ENCODE measurements around the gene IQCH.

IQCH gene

DNA sequence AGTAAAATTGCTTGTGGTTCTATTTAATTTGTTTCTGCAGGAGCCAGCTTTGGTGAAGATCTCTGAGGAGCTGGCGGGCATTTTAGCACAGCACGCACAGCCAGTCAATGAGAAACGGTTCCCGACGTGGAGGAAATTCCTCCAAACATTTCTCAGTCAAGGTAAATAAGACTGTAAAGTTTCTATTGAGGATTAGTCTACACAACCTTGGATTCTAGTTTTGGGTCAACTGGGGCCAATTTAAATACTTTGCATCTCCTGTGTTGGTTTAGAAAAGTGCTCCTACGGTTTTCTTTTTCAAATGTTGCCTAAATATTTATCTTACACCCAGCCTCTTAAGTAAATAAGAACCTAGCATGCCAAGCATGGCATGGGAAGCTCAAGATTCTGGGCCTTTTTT is 162.3 kb downstream of the IQCH start:
- Histone ChIP-seq H3K9ac (ENCODE audit: low read length) (no peak overlapping the region), H3K9me3 (ENCODE audit: low read length) (no peaks in the 10 kb centered on the region), H3K4me2 (ENCODE audit: low read length) (no peak overlapping the region), H3K79me2 (ENCODE audit: insufficient read depth, low read length) (no peaks in the 10 kb centered on the region), H3K36me3 (ENCODE audit: insufficient read depth, low read length) (no peaks in the 10 kb centered on the region), H3K4me3 (ENCODE audit: low read depth, low read length, poor library complexity, severe bottlenecking) (no peak overlapping the region), H3K4me1 (ENCODE audit: insufficient read depth, low read length, severe bottlenecking) (peaks cover 22% of the 10 kb centered on the region), H3K9me2 (ENCODE audit: low read depth, low read length) (no peaks in the 10 kb centered on the region), H3F3A (ENCODE audit: insufficient read depth, low read length) (no peaks in the 10 kb centered on the region), H3K27ac (ENCODE audit: low read depth, low read length, poor library complexity, severe bottlenecking) (no peak overlapping the region), H2AFZ (ENCODE audit: low read length) (no peak overlapping the region), H3K27me3 (ENCODE audit: insufficient read depth, low read length) (no peaks in the 10 kb centered on the region), H4K20me1 (ENCODE audit: insufficient read depth, low read length) (no peaks in the 10 kb centered on the region)
- no peak for TF ChIP-seq EZH2 (IDR thresholded peaks at IDR 0.05; ENCODE audit: borderline replicate concordance, low read length)
- TF ChIP-seq, protein P1, sequence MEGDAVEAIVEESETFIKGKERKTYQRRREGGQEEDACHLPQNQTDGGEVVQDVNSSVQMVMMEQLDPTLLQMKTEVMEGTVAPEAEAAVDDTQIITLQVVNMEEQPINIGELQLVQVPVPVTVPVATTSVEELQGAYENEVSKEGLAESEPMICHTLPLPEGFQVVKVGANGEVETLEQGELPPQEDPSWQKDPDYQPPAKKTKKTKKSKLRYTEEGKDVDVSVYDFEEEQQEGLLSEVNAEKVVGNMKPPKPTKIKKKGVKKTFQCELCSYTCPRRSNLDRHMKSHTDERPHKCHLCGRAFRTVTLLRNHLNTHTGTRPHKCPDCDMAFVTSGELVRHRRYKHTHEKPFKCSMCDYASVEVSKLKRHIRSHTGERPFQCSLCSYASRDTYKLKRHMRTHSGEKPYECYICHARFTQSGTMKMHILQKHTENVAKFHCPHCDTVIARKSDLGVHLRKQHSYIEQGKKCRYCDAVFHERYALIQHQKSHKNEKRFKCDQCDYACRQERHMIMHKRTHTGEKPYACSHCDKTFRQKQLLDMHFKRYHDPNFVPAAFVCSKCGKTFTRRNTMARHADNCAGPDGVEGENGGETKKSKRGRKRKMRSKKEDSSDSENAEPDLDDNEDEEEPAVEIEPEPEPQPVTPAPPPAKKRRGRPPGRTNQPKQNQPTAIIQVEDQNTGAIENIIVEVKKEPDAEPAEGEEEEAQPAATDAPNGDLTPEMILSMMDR (IDR thresholded peaks at IDR 0.05; ENCODE audit: low read length), result no peak

- H3K9ac ChIP-seq (ENCODE audit: low read length), result peak overlapping the region; percentile 34
- H3K36me3 ChIP-seq (ENCODE audit: insufficient read depth, low read length), result no peaks in the 10 kb centered on the region
- no peaks in the 10 kb centered on the region for H3K9me3 ChIP-seq (ENCODE audit: low read length)
- H3K4me3 ChIP-seq (ENCODE audit: low read depth, low read length, poor library complexity, severe bottlenecking), result no peak overlapping the region
- no peaks in the 10 kb centered on the region for H3K27me3 ChIP-seq (ENCODE audit: insufficient read depth, low read length)
- peak overlapping the region; percentile 82 for H3K27ac ChIP-seq (ENCODE audit: low read depth, low read length, poor library complexity, severe bottlenecking)
- H3K4me1 ChIP-seq (ENCODE audit: insufficient read depth, low read length, severe bottlenecking), result peaks cover 22% of the 10 kb centered on the region
- H4K20me1 ChIP-seq (ENCODE audit: insufficient read depth, low read length), result no peaks in the 10 kb centered on the region
- H2AFZ ChIP-seq (ENCODE audit: low read length), result peak overlapping the region; percentile 54
- H3F3A ChIP-seq (ENCODE audit: insufficient read depth, low read length), result no peaks in the 10 kb centered on the region
- TF ChIP-seq, protein P1 (IDR thresholded peaks at IDR 0.05; ENCODE audit: low read length), result no peak
- no peak for TF ChIP-seq EZH2 (IDR thresholded peaks at IDR 0.05; ENCODE audit: borderline replicate concordance, low read length)
- no peaks in the 10 kb centered on the region for H3K79me2 ChIP-seq (ENCODE audit: insufficient read depth, low read length)
- H3K4me2 ChIP-seq (ENCODE audit: low read length), result no peak overlapping the region; the same call in 1 of the 2 replicates
- H3K9me2 ChIP-seq (ENCODE audit: low read depth, low read length), result no peaks in the 10 kb centered on the region
Observed at GRCh38 chr15:67419705-67420104, 165.1 kb downstream of the IQCH start.

DNA sequence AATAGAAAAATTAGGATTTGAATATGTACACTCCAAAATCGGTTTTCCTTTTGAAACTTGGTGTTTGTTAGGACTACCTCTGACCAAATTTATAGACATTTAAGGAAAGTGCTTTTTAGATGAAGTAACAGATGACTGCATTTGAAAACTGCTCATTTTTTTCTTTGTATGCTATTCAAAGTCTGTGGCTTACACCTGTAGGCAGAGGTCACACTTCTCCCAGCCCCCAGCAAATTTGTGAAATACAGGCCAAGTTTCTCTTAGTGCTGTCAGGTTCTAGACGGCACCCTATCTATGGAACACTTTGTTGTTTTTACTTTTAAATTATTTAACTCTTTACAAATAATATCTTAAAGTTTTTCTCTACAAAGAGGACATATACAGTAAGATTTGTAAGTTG is 165.6 kb downstream of the IQCH start:
- Histone ChIP-seq H3K36me3 (ENCODE audit: insufficient read depth, low read length) (no peaks in the 10 kb centered on the region), H3K27ac (ENCODE audit: low read depth, low read length, poor library complexity, severe bottlenecking) (peak overlapping the region; percentile 82), H3K9ac (ENCODE audit: low read length) (peak overlapping the region; percentile 34), H3K4me1 (ENCODE audit: insufficient read depth, low read length, severe bottlenecking) (peaks cover 22% of the 10 kb centered on the region), H2AFZ (ENCODE audit: low read length) (peak overlapping the region; percentile 84), H3K79me2 (ENCODE audit: insufficient read depth, low read length) (no peaks in the 10 kb centered on the region), H4K20me1 (ENCODE audit: insufficient read depth, low read length) (no peaks in the 10 kb centered on the region), H3K9me3 (ENCODE audit: low read length) (no peaks in the 10 kb centered on the region), H3K4me2 (ENCODE audit: low read length) (no peak overlapping the region; the same call in 1 of the 2 replicates), H3K27me3 (ENCODE audit: insufficient read depth, low read length) (no peaks in the 10 kb centered on the region), H3F3A (ENCODE audit: insufficient read depth, low read length) (no peaks in the 10 kb centered on the region), H3K9me2 (ENCODE audit: low read depth, low read length) (no peaks in the 10 kb centered on the region), H3K4me3 (ENCODE audit: low read depth, low read length, poor library complexity, severe bottlenecking) (no peak overlapping the region)
- no peak for TF ChIP-seq EZH2 (IDR thresholded peaks at IDR 0.05; ENCODE audit: borderline replicate concordance, low read length)
- TF ChIP-seq, protein P1 (IDR thresholded peaks at IDR 0.05; ENCODE audit: low read length), result no peak
